Liver (tissue), 9 donors: ENCODE measurements around the gene PRPF19. TPM values are rescaled to one million over a fixed set of nuclear protein-coding genes. Genes with fewer than 3 reads are reported as not detected.

Source experiments
- DNase-seq: peaks from one replicate; pipeline ENCODE4 v3.0.0-alpha.2; 2017; ENCODE audit warnings: low spot score
- H3K27ac ChIP-seq, 2 donors: one replicate each; pipeline ENCODE4 v1.7.0; 2013; ENCODE audit warnings: inconsistent platforms in 2 of 2, low read length in 2 of 2, control low read depth in 1 of 2, low read depth in 1 of 2, mild to moderate bottlenecking in 1 of 2
- H3K27me3 ChIP-seq, 4 donors: one replicate each; pipeline versions ENCODE4 v1.6.1 to v1.7.0; 2013; ENCODE audit warnings: low read length in 3 of 4, inconsistent platforms in 1 of 4, mild to moderate bottlenecking in 1 of 4, moderate library complexity in 1 of 4; ENCODE audit not compliant: control insufficient read depth in 4 of 4, insufficient read depth in 4 of 4
- H3K36me3 ChIP-seq, 4 donors: one replicate each; pipeline versions ENCODE4 v1.6.1 to v1.7.0; 2013; ENCODE audit warnings: low read length in 3 of 4, mild to moderate bottlenecking in 3 of 4, low read depth in 1 of 4, moderate library complexity in 1 of 4; ENCODE audit not compliant: control insufficient read depth in 4 of 4, insufficient read depth in 3 of 4
- H3K4me1 ChIP-seq, 4 donors: one replicate each; pipeline versions ENCODE4 v1.6.1 to v1.7.0; 2013; ENCODE audit warnings: low read length in 3 of 4, mild to moderate bottlenecking in 3 of 4, moderate library complexity in 1 of 4; ENCODE audit not compliant: control insufficient read depth in 4 of 4, insufficient read depth in 4 of 4
- H3K4me3 ChIP-seq, 3 donors: one replicate each; pipeline versions ENCODE4 v1.6.1 to v1.7.0; 2013; ENCODE audit warnings: low read length in 3 of 3, control low read depth in 1 of 3, low read depth in 1 of 3, mild to moderate bottlenecking in 1 of 3
- H3K9ac ChIP-seq, 2 donors: one replicate each; pipeline ENCODE4 v1.7.0; 2013; ENCODE audit warnings: low read length in 2 of 2, mild to moderate bottlenecking in 2 of 2, moderate library complexity in 2 of 2, control low read depth in 1 of 2, low read depth in 1 of 2
- H3K9me3 ChIP-seq, 4 donors: one replicate each; pipeline versions ENCODE4 v1.6.1 to v1.7.0; 2013; ENCODE audit warnings: low read length in 3 of 4; ENCODE audit not compliant: control insufficient read depth in 4 of 4
- CTCF ChIP-seq: fragments of 150-350 bp; IDR thresholded peaks from 2 replicates; pipeline ENCODE4 v1.5.1; 2017; ENCODE audit warnings: improper control_type of control experiment, low read depth, low read length; ENCODE audit not compliant: missing input control
- EGR1 ChIP-seq, 2 donors: IDR thresholded peaks; 2 replicates each; pipeline ENCODE4 v1.6.1; 2016 to 2018; ENCODE audit warnings: antibody characterized with exemption in 2 of 2, low read depth in 2 of 2
- FOXA1 ChIP-seq: IDR thresholded peaks from 2 replicates; pipeline ENCODE4 v1.6.1; 2016; ENCODE audit warnings: antibody characterized with exemption
- FOXA2 ChIP-seq: IDR thresholded peaks from 2 replicates; pipeline ENCODE4 v1.6.1; 2016; ENCODE audit warnings: antibody characterized with exemption
- GABPA ChIP-seq, 2 donors: IDR thresholded peaks in 1 of 2; conservative IDR thresholded peaks in 1 of 2; 2 replicates each; pipeline ENCODE4 v1.6.1; 2016; ENCODE audit warnings: antibody characterized with exemption in 2 of 2, mild to moderate bottlenecking in 1 of 2, moderate library complexity in 1 of 2
- HNF4A ChIP-seq, 2 donors: conservative IDR thresholded peaks; 2 replicates each; pipeline ENCODE4 v1.6.1; 2016; ENCODE audit warnings: antibody characterized with exemption in 2 of 2, mild to moderate bottlenecking in 2 of 2
- HNF4G ChIP-seq: IDR thresholded peaks from 2 replicates; pipeline ENCODE4 v1.6.1; 2016; ENCODE audit warnings: antibody characterized with exemption
- JUND ChIP-seq, 2 donors: IDR thresholded peaks; 2 replicates each; pipeline ENCODE4 v1.6.1; 2016; ENCODE audit warnings: antibody characterized with exemption in 2 of 2
- NR2F2 ChIP-seq: IDR thresholded peaks from 2 replicates; pipeline ENCODE4 v1.6.1; 2016; ENCODE audit warnings: antibody characterized with exemption
- RAD21 ChIP-seq, 2 donors: IDR thresholded peaks; 2 replicates each; pipeline ENCODE4 v1.6.1; 2016; ENCODE audit warnings: antibody characterized with exemption in 2 of 2, mild to moderate bottlenecking in 2 of 2
- REST ChIP-seq: IDR thresholded peaks from 2 replicates; pipeline ENCODE4 v1.6.1; 2016; ENCODE audit warnings: antibody characterized with exemption, mild to moderate bottlenecking
- RXRA ChIP-seq, 2 donors: IDR thresholded peaks; 2 replicates each; pipeline ENCODE4 v1.6.1; 2017 to 2018; ENCODE audit warnings: antibody characterized with exemption in 2 of 2, mild to moderate bottlenecking in 1 of 2
- SP1 ChIP-seq: IDR thresholded peaks from 2 replicates; pipeline ENCODE4 v1.6.1; 2018; ENCODE audit warnings: antibody characterized with exemption, mild to moderate bottlenecking
- TAF1 ChIP-seq: conservative IDR thresholded peaks from 2 replicates; pipeline ENCODE4 v1.6.1; 2016; ENCODE audit warnings: antibody characterized with exemption, mild to moderate bottlenecking
- YY1 ChIP-seq: IDR thresholded peaks from 2 replicates; pipeline ENCODE4 v1.6.1; 2016; ENCODE audit warnings: antibody characterized with exemption, mild to moderate bottlenecking
- WGBS: extraction: QIAGEN DNeasy Blood & Tissue Kit; methylation state at CpG from one replicate; pipeline ENCODE4 v1.1.7; 2013; 5-methylcytosine and 5-hydroxymethylcytosine counted together
- polyA plus RNA-seq, 2 donors: library from polyadenylated mRNA; stranded (reverse) in 1 of 2; unstranded in 1 of 2; fragments of 200-250 nt in 1 of 2; fragments of >200 nt in 1 of 2; fragmentation: Nextera tagmentation in 1 of 2; extraction: Ambion mirVana in 1 of 2; gene quantifications; one replicate each; pipeline versions ENCODE4 v1.2.1 to v1.2.3, GENCODE V29; 2013 to 2015
- total RNA-seq, 2 donors: library from RNA; depleted of rRNA; stranded (reverse); fragments of >200 nt; gene quantifications; one replicate each; pipeline ENCODE4 v1.2.3, GENCODE V29; 2014
- TF ChIP-seq, protein P1 (sequence below): IDR thresholded peaks from 2 replicates; pipeline ENCODE4 v1.6.1; 2016; ENCODE audit warnings: antibody characterized with exemption
- TF ChIP-seq, protein P2 (sequence below): IDR thresholded peaks from 2 replicates; pipeline ENCODE4 v1.6.1; 2016; ENCODE audit warnings: antibody characterized with exemption
- TF ChIP-seq, protein P3 (sequence below): IDR thresholded peaks from 2 replicates; pipeline ENCODE4 v1.6.1; 2016; ENCODE audit warnings: antibody characterized with exemption
- donor health status: healthy.
- donor health status: healthy.
- donor health status: healthy.
- donor health status: healthy.
- donor health status: healthy.

PRPF19 gene
- total and polyA plus RNA-seq, 4 donors = 25.4 to 57.1 (median 40.4) TPM

DNA sequence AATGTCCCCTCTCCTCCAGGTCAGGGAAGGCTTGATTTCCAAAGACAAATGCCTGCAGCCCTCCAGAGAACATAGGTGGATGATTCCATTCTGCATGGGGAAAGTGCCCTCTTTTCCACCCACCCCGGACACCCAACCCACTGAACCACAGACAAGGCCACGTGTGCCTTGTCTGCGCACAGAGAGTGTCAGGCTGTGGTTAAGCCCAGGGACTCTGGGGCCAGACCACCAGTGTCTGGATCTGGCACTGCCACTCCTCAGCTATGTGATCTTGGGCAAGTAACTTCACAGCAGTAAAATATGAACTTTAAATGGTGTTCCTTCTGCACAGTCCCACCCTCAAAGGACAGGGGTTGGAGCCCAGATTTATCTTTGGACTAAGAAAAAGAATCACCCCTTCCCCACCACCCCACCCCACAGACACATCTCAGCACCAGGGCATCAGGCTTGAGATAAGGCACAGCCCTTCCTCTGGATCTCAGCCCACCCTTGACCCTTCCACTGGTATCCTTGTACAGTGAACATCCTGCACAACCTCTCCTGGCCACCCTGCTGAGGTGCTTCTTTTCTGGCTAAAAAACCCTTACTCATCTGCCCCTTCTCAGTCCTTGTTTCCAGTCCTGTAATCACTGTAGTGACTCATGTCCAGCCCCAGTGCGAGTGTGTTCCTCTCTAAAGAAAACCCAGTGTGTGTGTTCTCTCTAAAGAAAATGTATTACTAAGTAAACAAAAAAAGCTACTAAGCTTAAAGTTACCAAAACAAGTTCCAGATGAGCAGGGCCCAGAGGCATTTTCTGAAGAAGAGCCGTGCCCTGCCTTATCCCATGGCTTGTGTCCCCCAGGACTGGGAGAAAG is 48.8 kb downstream of the PRPF19 start:
- Histone ChIP-seq H3K27me3 (no peaks in the 10 kb centered on the region), H3K36me3 (no peaks in the 10 kb centered on the region), H3K4me3 (no peak overlapping the region), H3K4me1 (peaks cover 0 to 8% (median 3%) of the 10 kb centered on the region in 4 donors), H3K9ac (no peak overlapping the region), H3K9me3 (no peaks in the 10 kb centered on the region), H3K27ac (no peak overlapping the region)
- no peak for DNase-seq
- WGBS = 91% methylated on average over 5 of the region's 5 CpGs
- TF ChIP-seq FOXA2 (no peak), YY1 (no peak), RXRA (IDR thresholded peaks at IDR 0.05) (no peak), CTCF (no peak), NR2F2 (no peak), HNF4G (no peak), GABPA (IDR thresholded peaks at IDR 0.05 in 1 of 2, conservative IDR thresholded peaks at IDR 0.05 in 1 of 2) (no peak), JUND (IDR thresholded peaks at IDR 0.05) (no peak), EGR1 (IDR thresholded peaks at IDR 0.05; ENCODE audit: low read depth in 2 of 2) (no peak), RAD21 (IDR thresholded peaks at IDR 0.05) (no peak), HNF4A (conservative IDR thresholded peaks at IDR 0.05) (no peak), FOXA1 (no peak), TAF1 (no peak), REST (no peak), SP1 (no peak)
- TF ChIP-seq, protein P1, sequence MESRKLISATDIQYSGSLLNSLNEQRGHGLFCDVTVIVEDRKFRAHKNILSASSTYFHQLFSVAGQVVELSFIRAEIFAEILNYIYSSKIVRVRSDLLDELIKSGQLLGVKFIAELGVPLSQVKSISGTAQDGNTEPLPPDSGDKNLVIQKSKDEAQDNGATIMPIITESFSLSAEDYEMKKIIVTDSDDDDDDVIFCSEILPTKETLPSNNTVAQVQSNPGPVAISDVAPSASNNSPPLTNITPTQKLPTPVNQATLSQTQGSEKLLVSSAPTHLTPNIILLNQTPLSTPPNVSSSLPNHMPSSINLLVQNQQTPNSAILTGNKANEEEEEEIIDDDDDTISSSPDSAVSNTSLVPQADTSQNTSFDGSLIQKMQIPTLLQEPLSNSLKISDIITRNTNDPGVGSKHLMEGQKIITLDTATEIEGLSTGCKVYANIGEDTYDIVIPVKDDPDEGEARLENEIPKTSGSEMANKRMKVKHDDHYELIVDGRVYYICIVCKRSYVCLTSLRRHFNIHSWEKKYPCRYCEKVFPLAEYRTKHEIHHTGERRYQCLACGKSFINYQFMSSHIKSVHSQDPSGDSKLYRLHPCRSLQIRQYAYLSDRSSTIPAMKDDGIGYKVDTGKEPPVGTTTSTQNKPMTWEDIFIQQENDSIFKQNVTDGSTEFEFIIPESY = no peak
- TF ChIP-seq, protein P2, sequence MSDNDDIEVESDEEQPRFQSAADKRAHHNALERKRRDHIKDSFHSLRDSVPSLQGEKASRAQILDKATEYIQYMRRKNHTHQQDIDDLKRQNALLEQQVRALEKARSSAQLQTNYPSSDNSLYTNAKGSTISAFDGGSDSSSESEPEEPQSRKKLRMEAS = no peak
- TF ChIP-seq, protein P3, sequence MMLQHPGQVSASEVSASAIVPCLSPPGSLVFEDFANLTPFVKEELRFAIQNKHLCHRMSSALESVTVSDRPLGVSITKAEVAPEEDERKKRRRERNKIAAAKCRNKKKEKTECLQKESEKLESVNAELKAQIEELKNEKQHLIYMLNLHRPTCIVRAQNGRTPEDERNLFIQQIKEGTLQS = no peak
